Spleen (tissue), 11 donors: ENCODE results near the gene HPSE2. TPM values are rescaled to one million over a fixed set of nuclear protein-coding genes. Genes with fewer than 3 reads are reported as not detected.
"Not testable (repeated sequence)": the region's sequence is repeated elsewhere in the genome, so short reads cannot be mapped to it uniquely, and the experiment has no call there.

Experiments used
- DNase-seq: peaks from one replicate; pipeline ENCODE4 v3.0.0-alpha.2; 2020
- H3K27ac ChIP-seq, 8 donors: fragments of 200-600 bp; sonication (generic) in 7 of 8; 1 replicate in 4 of 8; 2 replicates in 4 of 8; pipeline versions ENCODE4 v1.5.0 to v1.8.0; 2016 to 2021; ENCODE audit warnings: inconsistent platforms in 4 of 8, mild to moderate bottlenecking in 4 of 8, moderate library complexity in 1 of 8
- H3K27me3 ChIP-seq, 7 donors: fragments of 200-600 bp; sonication (generic) in 6 of 7; replicated peaks in 1 of 7; 1 replicate in 4 of 7; 2 replicates in 3 of 7; pipeline versions ENCODE4 v1.5.0 to v1.8.0; 2016 to 2021; ENCODE audit warnings: inconsistent platforms in 3 of 7, mild to moderate bottlenecking in 1 of 7
- H3K36me3 ChIP-seq, 6 donors: fragments of 200-600 bp; sonication (generic) in 5 of 6; 1 replicate in 4 of 6; 2 replicates in 2 of 6; pipeline versions ENCODE4 v1.5.0 to v1.8.0; 2016 to 2021; ENCODE audit warnings: inconsistent platforms in 2 of 6
- H3K4me1 ChIP-seq, 6 donors: fragments of 200-600 bp; sonication (generic) in 5 of 6; 1 replicate in 3 of 6; 2 replicates in 3 of 6; pipeline versions ENCODE4 v1.5.0 to v1.8.0; 2016 to 2021; ENCODE audit warnings: inconsistent platforms in 3 of 6
- H3K4me3 ChIP-seq, 8 donors: fragments of 200-600 bp; sonication (generic) in 7 of 8; 1 replicate in 4 of 8; 2 replicates in 4 of 8; pipeline versions ENCODE4 v1.5.0 to v1.8.0; 2016 to 2021; ENCODE audit warnings: inconsistent platforms in 4 of 8, mild to moderate bottlenecking in 4 of 8, moderate library complexity in 2 of 8
- H3K9me3 ChIP-seq, 8 donors: fragments of 200-600 bp; sonication (generic) in 7 of 8; 1 replicate in 4 of 8; 2 replicates in 4 of 8; pipeline versions ENCODE4 v1.5.0 to v1.8.0; 2016 to 2021; ENCODE audit warnings: inconsistent platforms in 4 of 8
- CTCF ChIP-seq, 11 experiments: fragments of 200-600 bp in 7 of 11; fragments of 450-650 bp in 4 of 11; sonication (generic) in 4 of 11; IDR thresholded peaks in 8 of 11; conservative IDR thresholded peaks in 3 of 11; 1 replicate in 7 of 11; 2 replicates in 4 of 11; pipeline versions ENCODE4 v1.4.0 to v1.8.0; 2016 to 2021; ENCODE audit warnings: antibody characterized with exemption in 11 of 11, inconsistent platforms in 4 of 11, mild to moderate bottlenecking in 1 of 11
- POLR2A ChIP-seq, 3 donors: fragments of 450-650 bp; IDR thresholded peaks; one replicate each; pipeline ENCODE4 v1.5.1; 2017; ENCODE audit warnings: antibody characterized with exemption in 3 of 3, mild to moderate bottlenecking in 1 of 3
- POLR2AphosphoS5 ChIP-seq, 3 donors: sonication (generic); formaldehyde crosslinking; IDR thresholded peaks; one replicate each; pipeline ENCODE4 v1.5.1; 2017; ENCODE audit warnings: antibody characterized with exemption in 3 of 3
- WGBS, 5 donors: extraction: QIAGEN DNeasy Blood & Tissue Kit in 3 of 5; methylation state at CpG; one replicate each; pipeline versions ENCODE4 v1.1.5 to v1.1.7; 2013 to 2018; 5-methylcytosine and 5-hydroxymethylcytosine counted together
- intact Hi-C: fragments of 100-400 bp; cut with DNase I; formaldehyde crosslinking; loops from one replicate; pipeline ENCODE4 v1.15.0; 2023; ENCODE audit warnings: low total_unique reads
- polyA plus RNA-seq, 3 donors: library from polyadenylated mRNA; stranded (reverse); fragments of 200-250 nt; gene quantifications; one replicate each; pipeline ENCODE4 v1.2.1, GENCODE V29; 2013
- total RNA-seq, 7 donors: library from RNA; depleted of rRNA in 3 of 7; stranded (reverse); fragments of >200 nt in 3 of 7; fragmentation: NEBNext Ultra II Directional in 4 of 7; extraction: Animal tissue kit (Norgen Biotek cat#: 25700) in 4 of 7; gene quantifications; one replicate each; pipeline versions ENCODE4 v1.1.0 to v1.2.1, GENCODE V29; 2016 to 2021
- donor health status: healthy with polysubstance abuse.
- donor health status: DM: no; HTN: no; CAD: no; lungs with moderate emphysema.
- donor health status: DM: no; HTN: no; CAD: no.
- donor health status: Bipolar disorder and iron deficiency.
- donor health status: healthy.
- donor health status: DM: no; HTN: no; CAD: no.
- donor health status: DM: yes; HTN: yes; CAD: no.

The HPSE2 gene
- total and polyA plus RNA-seq, 10 donors = 0.02 to 0.64 (median 0.03) TPM; not detected in 5

DNA sequence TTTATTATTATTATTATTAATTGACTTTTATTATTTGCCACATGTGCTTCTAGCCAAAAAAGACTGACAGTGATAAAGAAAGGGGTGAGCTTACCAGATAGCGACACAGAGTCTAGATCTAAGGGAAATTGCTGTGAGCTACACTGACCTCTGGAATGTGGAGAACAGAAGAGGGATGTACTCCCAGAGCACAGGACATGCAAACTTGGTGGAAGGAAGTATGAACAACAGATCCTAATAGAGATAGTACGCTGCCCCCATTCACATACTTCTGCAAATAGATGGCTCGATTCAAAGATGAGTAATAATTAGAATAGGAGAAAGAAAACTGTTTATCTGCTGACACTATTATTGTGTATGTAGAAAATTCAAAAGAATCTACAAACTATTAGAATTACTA lies 679.6 kb downstream of the HPSE2 start:
- no peaks in the 10 kb centered on the region for H3K9me3 ChIP-seq
- no peak overlapping the region for H3K27ac ChIP-seq
- TF ChIP-seq CTCF (IDR thresholded peaks at IDR 0.05 in 8 of 11, conservative IDR thresholded peaks at IDR 0.05 in 3 of 11) (no peak), POLR2AphosphoS5 (IDR thresholded peaks at IDR 0.05) (no peak), POLR2A (IDR thresholded peaks at IDR 0.05) (no peak)
- H3K36me3 ChIP-seq = no peaks in the 10 kb centered on the region
- no peak overlapping the region for H3K4me3 ChIP-seq
- H3K4me1 ChIP-seq = no peaks in the 10 kb centered on the region
- WGBS, 5 donors = 26 to 33% (median 31%) methylated on average over 3 of the region's 3 CpGs
- peaks cover 0 to 20% (median 0%) of the 10 kb centered on the region in 7 donors for H3K27me3 ChIP-seq
- intact Hi-C loops = no loop called here
- DNase-seq = no peak

- intact Hi-C loops = no loop called here
- H3K27ac ChIP-seq = no peak overlapping the region
- 54 to 61% (median 59%) methylated on average over 7 of the region's 7 CpGs for WGBS, 5 donors
- H3K27me3 ChIP-seq = peaks cover 0 to 20% (median 0%) of the 10 kb centered on the region in 7 donors
- no peaks in the 10 kb centered on the region for H3K36me3 ChIP-seq
- no peak for DNase-seq
- H3K4me3 ChIP-seq = no peak overlapping the region
- TF ChIP-seq POLR2A (IDR thresholded peaks at IDR 0.05) (no peak), CTCF (IDR thresholded peaks at IDR 0.05 in 8 of 11, conservative IDR thresholded peaks at IDR 0.05 in 3 of 11) (no peak), POLR2AphosphoS5 (IDR thresholded peaks at IDR 0.05) (no peak)
- H3K4me1 ChIP-seq = no peaks in the 10 kb centered on the region
- no peaks in the 10 kb centered on the region for H3K9me3 ChIP-seq
These were observed 680.5 kb downstream of the HPSE2 start for GRCh38 chr10:98555021-98555619.

DNA sequence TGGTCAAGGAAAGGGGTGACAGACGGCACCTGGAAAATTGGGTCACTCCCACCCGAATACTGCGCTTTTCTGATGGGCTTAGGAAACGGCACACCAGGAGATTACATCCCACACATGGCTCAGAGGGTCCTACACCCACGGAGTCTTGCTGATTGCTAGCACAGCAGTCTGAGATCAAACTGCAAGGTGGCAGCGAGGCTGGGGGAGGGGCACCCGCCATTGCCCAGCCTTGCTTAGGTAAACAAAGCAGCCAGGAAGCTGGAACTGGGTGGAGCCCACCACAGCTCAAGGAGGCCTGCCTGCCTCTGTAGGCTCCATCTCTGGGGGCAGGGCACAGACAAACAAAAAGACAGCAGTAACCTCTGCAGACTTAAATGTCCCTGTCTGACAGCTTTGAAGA lies 694.1 kb downstream of the HPSE2 start:
- H3K4me1 ChIP-seq, H3K27ac ChIP-seq, intact Hi-C loops, H3K4me3 ChIP-seq, H3K36me3 ChIP-seq, H3K27me3 ChIP-seq, H3K9me3 ChIP-seq, DNase-seq: not testable (repeated sequence)
- 53 to 69% (median 58%) methylated on average over 4 to 7 of the region's 7 CpGs for WGBS, 5 donors

DNA sequence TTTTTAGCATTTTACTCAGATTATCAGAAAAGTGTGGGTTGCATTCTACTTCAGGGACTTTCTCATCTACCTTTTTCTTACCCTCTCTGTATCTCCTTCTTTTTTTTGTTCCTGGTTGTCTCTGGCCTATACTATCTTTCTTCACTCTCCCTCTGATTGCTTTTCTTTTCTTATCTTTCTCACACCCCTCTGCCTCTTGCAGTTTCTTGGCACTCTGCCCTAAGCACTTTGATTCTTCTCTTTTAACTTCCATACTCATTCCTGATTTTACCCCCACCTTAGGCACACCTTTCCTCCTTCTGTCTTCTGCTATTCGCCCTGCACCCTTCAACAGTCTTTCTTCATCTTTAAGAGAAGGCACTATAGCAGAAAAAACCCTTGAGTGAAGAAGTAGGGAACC lies 696.1 kb downstream of the HPSE2 start:
- Histone ChIP-seq H3K9me3 (no peaks in the 10 kb centered on the region), H3K4me3 (no peak overlapping the region), H3K27me3 (peaks cover 0 to 3% (median 0%) of the 10 kb centered on the region in 7 donors), H3K36me3 (no peaks in the 10 kb centered on the region), H3K27ac (no peak overlapping the region), H3K4me1 (no peaks in the 10 kb centered on the region)
- no peak for TF ChIP-seq POLR2AphosphoS5 (IDR thresholded peaks at IDR 0.05)
- no peak for TF ChIP-seq CTCF (IDR thresholded peaks at IDR 0.05 in 8 of 11, conservative IDR thresholded peaks at IDR 0.05 in 3 of 11)
- TF ChIP-seq POLR2A (IDR thresholded peaks at IDR 0.05) = no peak
- DNase-seq = no peak
- intact Hi-C loops = no loop called here
- WGBS, 5 donors = 63 to 80% (median 69%) methylated on average over 1 of the region's 1 CpG

- Histone ChIP-seq H3K4me1 (no peaks in the 10 kb centered on the region), H3K36me3 (no peaks in the 10 kb centered on the region), H3K9me3 (no peaks in the 10 kb centered on the region), H3K4me3 (no peak overlapping the region), H3K27me3 (peaks cover 0 to 6% (median 0%) of the 10 kb centered on the region in 7 donors), H3K27ac (no peak overlapping the region)
- no peak for DNase-seq
- TF ChIP-seq CTCF (IDR thresholded peaks at IDR 0.05 in 8 of 11, conservative IDR thresholded peaks at IDR 0.05 in 3 of 11) (no peak), POLR2AphosphoS5 (IDR thresholded peaks at IDR 0.05) (no peak), POLR2A (IDR thresholded peaks at IDR 0.05) (no peak)
- intact Hi-C loops = no loop called here
These were observed 697.2 kb downstream of the HPSE2 start for GRCh38 chr10:98538472-98538871.
